NCI-H2081 treated with DMSO at 0.1 percent for 48 hours (cell line): Measurements from ENCODE around the gene PPP2R1A.
"Not testable (repeated sequence)": the region's sequence is repeated elsewhere in the genome, so short reads cannot be mapped to it uniquely, and the experiment has no call there.

Experiments
- DNase-seq: peaks from one replicate; lab custom pipeline; 2025; lab: John Stamatoyannopoulos, UW

PPP2R1A gene

GRCh38 chr19:52244021-52244420 is 54.2 kb downstream of the PPP2R1A start:
- DNase-seq, result no peak

- no peak for DNase-seq
These were observed 58.4 kb downstream of the PPP2R1A start for GRCh38 chr19:52248241-52248640.

GRCh38 chr19:52258426-52258825 is 68.6 kb downstream of the PPP2R1A start:
- no peak for DNase-seq

- DNase-seq, result not testable (repeated sequence)
These were observed 75.7 kb downstream of the PPP2R1A start for GRCh38 chr19:52265556-52265955.

- peak; percentile 65 for DNase-seq
These were observed 79.7 kb downstream of the PPP2R1A start, which contains the start of gene ZNF766 for GRCh38 chr19:52269338-52270261. Gene ZNF766, plus strand, starts transcription at chr19:52269587. Its CDS starts 27 bp downstream, at chr19:52269614.

GRCh38 chr19:52270266-52270885 is 80.5 kb downstream of the PPP2R1A start:
- no peak for DNase-seq

- no peak for DNase-seq
These were observed 83.4 kb downstream of the PPP2R1A start for GRCh38 chr19:52273301-52273700.

- no peak for DNase-seq
These were observed 84.3 kb downstream of the PPP2R1A start for GRCh38 chr19:52274191-52274590.

- DNase-seq, result no peak
These were observed 86.1 kb downstream of the PPP2R1A start for GRCh38 chr19:52275988-52276387.

GRCh38 chr19:52277471-52277870 is 87.6 kb downstream of the PPP2R1A start:
- no peak for DNase-seq
